Pons (tissue), 1 donor: ENCODE data around the gene EWSR1.
A peak's percentile ranks its signal among the peaks of the same experiment; 100 is the strongest.

ENCODE experiments used
- DNase-seq: peaks from one replicate; pipeline ENCODE4 v3.0.0-alpha.2; 2016; ENCODE audit warnings: low spot score

Gene EWSR1

GRCh38 chr22:29306175-29306834 is 38.2 kb downstream of the EWSR1 start, which contains the start of gene GAS2L1:
Gene GAS2L1 (plus strand): TSS chr22:29306650. CDS start chr22:29308106, 1,456 bp downstream.
- peak; percentile 50 for DNase-seq

GRCh38 chr22:29306835-29307595 is 38.9 kb downstream of the EWSR1 start:
- no peak for DNase-seq

GRCh38 chr22:29307596-29308147 is 39.6 kb downstream of the EWSR1 start:
- no peak for DNase-seq

GRCh38 chr22:29308148-29308790 is 40.2 kb downstream of the EWSR1 start:
- DNase-seq, result no peak

- DNase-seq, result no peak
Observed at GRCh38 chr22:29308791-29309262, 40.8 kb downstream of the EWSR1 start.

GRCh38 chr22:29309332-29310064 is 41.4 kb downstream of the EWSR1 start:
- DNase-seq, result no peak

GRCh38 chr22:29310065-29310862 is 42.2 kb downstream of the EWSR1 start:
- DNase-seq, result no peak

- DNase-seq, result peak; percentile 95
Observed at GRCh38 chr22:29310863-29311339, 42.8 kb downstream of the EWSR1 start.

- no peak for DNase-seq
Observed at GRCh38 chr22:29311464-29312217, 43.6 kb downstream of the EWSR1 start.

GRCh38 chr22:29312218-29313125 is 44.4 kb downstream of the EWSR1 start:
- no peak for DNase-seq

- DNase-seq, result peak; percentile 49
Observed at GRCh38 chr22:29313126-29313575, 45.1 kb downstream of the EWSR1 start.

GRCh38 chr22:29313576-29314466 is 45.8 kb downstream of the EWSR1 start:
- DNase-seq, result no peak

GRCh38 chr22:29314537-29315285 is 46.6 kb downstream of the EWSR1 start:
- no peak for DNase-seq

- no peak for DNase-seq
Observed at GRCh38 chr22:29315286-29316140, 47.4 kb downstream of the EWSR1 start, which contains the start of gene RASL10A. Gene RASL10A (minus strand): TSS chr22:29315697. CDS start chr22:29315246, 451 bp downstream.

- no peak for DNase-seq
Observed at GRCh38 chr22:29316141-29316828, 48.2 kb downstream of the EWSR1 start.
